Prostate gland (tissue), 2 donors: ENCODE data around the gene TRRAP.

Source experiments
- POLR2AphosphoS5 ChIP-seq: sonication (generic); formaldehyde crosslinking; IDR thresholded peaks from one replicate; pipeline ENCODE4 v1.6.1; 2017; ENCODE audit warnings: antibody characterized with exemption
- TF ChIP-seq, protein P1 (sequence below), 4 experiments: fragments of 200-600 bp in 2 of 4; fragments of 450-650 bp in 2 of 4; sonication (generic) in 2 of 4; IDR thresholded peaks; 1 replicate in 3 of 4; 2 replicates in 1 of 4; pipeline ENCODE4 v1.5.1; 2016 to 2019; ENCODE audit warnings: antibody characterized with exemption in 4 of 4, mild to moderate bottlenecking in 2 of 4, moderate library complexity in 2 of 4

DNA sequence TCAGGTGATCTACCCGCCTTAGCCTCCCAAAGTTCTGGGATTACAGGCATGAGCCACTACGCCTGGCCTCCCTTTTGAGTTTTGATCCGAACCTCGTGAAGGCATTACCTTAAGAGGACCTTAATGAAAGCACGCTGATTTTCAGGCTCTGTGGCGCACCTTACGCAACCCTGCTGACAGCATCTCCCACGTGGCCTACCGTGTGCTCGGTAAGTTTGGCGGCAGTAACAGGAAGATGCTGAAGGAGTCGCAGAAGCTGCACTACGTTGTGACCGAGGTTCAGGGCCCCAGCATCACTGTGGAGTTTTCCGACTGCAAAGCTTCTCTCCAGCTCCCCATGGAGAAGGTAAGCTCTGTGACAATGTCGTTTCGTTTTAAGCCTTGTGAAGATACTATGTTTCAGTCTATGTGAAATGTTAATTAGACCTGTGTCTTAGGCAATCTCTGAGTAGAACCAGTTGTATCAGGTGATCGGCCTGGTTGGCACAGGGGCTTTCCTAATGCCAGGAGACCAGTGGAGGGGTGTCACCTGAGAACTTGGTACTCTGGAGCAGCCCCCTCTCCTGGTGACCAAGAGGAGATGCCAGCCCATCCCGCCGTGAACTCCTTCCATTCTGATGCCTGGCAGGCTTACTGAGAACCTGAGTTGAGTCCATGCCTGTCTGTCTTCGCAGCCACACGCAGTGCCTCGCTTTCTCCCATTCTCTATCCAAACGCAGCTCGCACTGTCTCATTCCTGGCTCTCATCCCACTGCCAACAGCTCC is 43.5 kb downstream of the TRRAP start:
- TF ChIP-seq, protein P1, sequence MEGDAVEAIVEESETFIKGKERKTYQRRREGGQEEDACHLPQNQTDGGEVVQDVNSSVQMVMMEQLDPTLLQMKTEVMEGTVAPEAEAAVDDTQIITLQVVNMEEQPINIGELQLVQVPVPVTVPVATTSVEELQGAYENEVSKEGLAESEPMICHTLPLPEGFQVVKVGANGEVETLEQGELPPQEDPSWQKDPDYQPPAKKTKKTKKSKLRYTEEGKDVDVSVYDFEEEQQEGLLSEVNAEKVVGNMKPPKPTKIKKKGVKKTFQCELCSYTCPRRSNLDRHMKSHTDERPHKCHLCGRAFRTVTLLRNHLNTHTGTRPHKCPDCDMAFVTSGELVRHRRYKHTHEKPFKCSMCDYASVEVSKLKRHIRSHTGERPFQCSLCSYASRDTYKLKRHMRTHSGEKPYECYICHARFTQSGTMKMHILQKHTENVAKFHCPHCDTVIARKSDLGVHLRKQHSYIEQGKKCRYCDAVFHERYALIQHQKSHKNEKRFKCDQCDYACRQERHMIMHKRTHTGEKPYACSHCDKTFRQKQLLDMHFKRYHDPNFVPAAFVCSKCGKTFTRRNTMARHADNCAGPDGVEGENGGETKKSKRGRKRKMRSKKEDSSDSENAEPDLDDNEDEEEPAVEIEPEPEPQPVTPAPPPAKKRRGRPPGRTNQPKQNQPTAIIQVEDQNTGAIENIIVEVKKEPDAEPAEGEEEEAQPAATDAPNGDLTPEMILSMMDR (IDR thresholded peaks at IDR 0.05) = no peak
- no peak for TF ChIP-seq POLR2AphosphoS5
